ENCODE results near the gene SAPCD2. TPM values are rescaled to one million over a fixed set of nuclear protein-coding genes. Genes with fewer than 3 reads are reported as not detected.

Gene SAPCD2
- total RNA-seq, 1 experiment from 2014 or later: 57.5 TPM

GRCh38 chr9:137020771-137021567 is 49.4 kb downstream of the SAPCD2 start:
- BruUV-seq (replicated peaks): no TSS peak
- H3K27me3 ChIP-seq (replicated peaks; ENCODE audit: control insufficient read depth, insufficient read depth, low read length): no peaks in the 10 kb centered on the region
- POLR2A ChIA-PET: no interaction called here
- no peaks in the 10 kb centered on the region for H3K9me3 ChIP-seq
- Mint-ChIP-seq H3K27ac (ENCODE audit: unreplicated experiment) (no peak overlapping the region), H3K9me3 (ENCODE audit: unreplicated experiment) (no peaks in the 10 kb centered on the region), H3K36me3 (ENCODE audit: insufficient read depth, unreplicated experiment) (peaks cover 18% of the 10 kb centered on the region), H3K4me1 (ENCODE audit: low read depth, unreplicated experiment) (peaks cover 4% of the 10 kb centered on the region), H3K27me3 (ENCODE audit: insufficient read depth, unreplicated experiment) (no peaks in the 10 kb centered on the region), H3K4me3 (ENCODE audit: unreplicated experiment) (no peak overlapping the region)
- CTCF ChIA-PET: interaction anchor here (2.0 kb wide), 1 partner anchor 14 kb away, joined by 7 read pairs; no protein-coding TSS in a partner anchor
- H3K4me1 ChIP-seq: peaks cover 6% of the 10 kb centered on the region
- intact Hi-C loops (cut with micrococcal nuclease; ENCODE audit: unreplicated experiment): no loop called here
- no peak for TF ChIP-seq CTCF (IDR thresholded peaks at IDR 0.05; ENCODE audit: insufficient read depth in 1 of 2, low read depth in 1 of 2, low read length in 1 of 2, severe bottlenecking in 1 of 2, unreplicated experiment in 1 of 2)
- no peak for DNase-seq
- H3K36me3 ChIP-seq (ENCODE audit: control insufficient read depth, insufficient read depth, low read length): peaks cover 1% of the 10 kb centered on the region
- H3K4me3 ChIP-seq (ENCODE audit: low read depth, low read length): no peak overlapping the region

DNA sequence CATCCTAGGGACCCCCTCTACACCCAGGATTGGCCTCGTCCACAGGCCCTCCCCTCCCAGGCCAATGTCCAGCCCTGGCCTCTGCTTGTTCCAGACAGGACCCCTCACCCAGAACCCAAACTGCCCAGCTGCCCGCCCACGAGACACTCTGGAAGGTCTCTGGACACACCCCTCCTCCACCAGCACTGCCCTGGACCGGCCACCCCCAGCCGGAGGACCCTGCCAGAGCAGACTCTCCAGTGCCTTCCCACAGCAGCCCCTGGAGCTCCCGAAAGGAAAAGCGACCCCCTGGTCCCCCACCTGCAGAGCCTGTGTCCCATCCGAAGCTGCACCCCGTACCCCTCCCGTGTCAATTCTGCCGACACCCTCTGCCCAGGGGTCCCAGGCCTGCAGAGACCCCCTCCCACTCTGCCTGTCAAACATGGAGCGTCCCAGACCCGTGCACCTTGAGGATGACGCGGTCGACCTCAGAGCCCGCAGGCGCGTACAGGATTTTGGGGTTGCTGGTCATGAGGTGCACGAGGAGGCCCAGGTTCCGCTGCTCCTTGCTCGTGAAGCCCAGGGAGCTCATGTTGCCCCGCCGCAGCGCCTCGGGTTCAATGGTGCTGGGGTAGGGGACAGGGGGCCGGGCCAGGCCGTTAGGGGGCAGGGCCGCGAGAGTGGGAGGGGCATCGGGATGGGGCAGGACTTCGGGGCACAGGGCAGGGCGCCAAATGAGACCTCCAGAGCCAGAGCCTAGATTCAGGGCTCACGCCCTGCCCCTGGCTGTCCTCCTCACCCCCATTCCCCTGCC is 50.3 kb downstream of the SAPCD2 start:
- Mint-ChIP-seq H3K27me3 (ENCODE audit: insufficient read depth, unreplicated experiment) (no peaks in the 10 kb centered on the region), H3K9me3 (ENCODE audit: unreplicated experiment) (no peaks in the 10 kb centered on the region), H3K4me1 (ENCODE audit: low read depth, unreplicated experiment) (peaks cover 4% of the 10 kb centered on the region), H3K27ac (ENCODE audit: unreplicated experiment) (no peak overlapping the region), H3K4me3 (ENCODE audit: unreplicated experiment) (no peak overlapping the region), H3K36me3 (ENCODE audit: insufficient read depth, unreplicated experiment) (peaks cover 18% of the 10 kb centered on the region)
- no peaks in the 10 kb centered on the region for H3K9me3 ChIP-seq
- H3K4me1 ChIP-seq: peaks cover 6% of the 10 kb centered on the region
- POLR2A ChIA-PET: no interaction called here
- H3K4me3 ChIP-seq (ENCODE audit: low read depth, low read length): no peak overlapping the region
- BruUV-seq (replicated peaks): no TSS peak
- CTCF ChIA-PET: interaction anchor here (0.6 to 1.2 kb wide), 3 partner anchors 10 to 1086 kb away, joined by 4 to 5 read pairs (median 5); no protein-coding TSS in a partner anchor
- intact Hi-C loops (cut with micrococcal nuclease; ENCODE audit: unreplicated experiment): no loop called here
- H3K36me3 ChIP-seq (ENCODE audit: control insufficient read depth, insufficient read depth, low read length): peaks cover 1% of the 10 kb centered on the region
- TF ChIP-seq CTCF (IDR thresholded peaks at IDR 0.05; ENCODE audit: insufficient read depth in 1 of 2, low read depth in 1 of 2, low read length in 1 of 2, severe bottlenecking in 1 of 2, unreplicated experiment in 1 of 2): no peak
- H3K27me3 ChIP-seq (replicated peaks; ENCODE audit: control insufficient read depth, insufficient read depth, low read length): no peaks in the 10 kb centered on the region
- DNase-seq: no peak

DNA sequence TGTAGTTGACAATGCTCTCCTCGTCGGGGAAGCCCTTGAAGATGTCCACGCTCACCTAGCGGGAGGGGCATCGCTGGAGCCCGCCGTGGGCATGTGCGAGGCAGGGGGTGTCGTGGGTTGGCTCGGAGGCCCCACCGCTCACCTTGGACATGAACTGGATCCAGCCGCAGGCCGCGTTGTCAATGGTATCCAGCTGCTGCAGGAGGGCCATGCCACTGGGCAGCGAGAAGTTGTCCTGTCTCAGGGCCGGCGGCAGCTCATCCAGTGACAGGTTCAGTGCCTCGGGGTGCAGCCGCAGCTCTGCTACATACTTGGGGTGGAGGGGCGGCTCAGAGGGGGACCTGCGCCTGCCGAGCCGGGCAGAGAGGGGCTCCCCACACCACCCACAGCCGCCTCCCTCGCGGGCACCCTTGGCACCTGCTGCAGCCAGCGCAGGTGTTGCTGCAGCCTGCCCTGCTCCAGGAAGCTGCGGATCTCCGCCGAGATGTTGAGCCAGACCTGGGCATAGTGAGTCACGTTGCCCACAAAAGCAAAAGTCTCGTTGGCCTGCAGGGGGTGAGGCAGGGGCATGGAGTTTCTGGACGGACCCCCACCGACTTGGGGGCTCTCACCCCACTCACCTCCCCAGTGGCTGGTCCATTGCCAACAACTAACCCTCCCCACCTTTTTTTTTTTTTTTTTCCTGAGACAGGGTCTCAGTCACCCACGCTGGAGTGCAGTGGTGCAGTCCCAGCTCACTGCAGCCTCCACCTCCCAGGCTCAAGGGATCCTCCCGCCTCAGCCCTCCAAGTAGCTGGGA is 51.4 kb downstream of the SAPCD2 start:
- no peak overlapping the region for H3K4me3 Mint-ChIP-seq (ENCODE audit: unreplicated experiment)
- Histone ChIP-seq H3K36me3 (ENCODE audit: control insufficient read depth, insufficient read depth, low read length) (peaks cover 1% of the 10 kb centered on the region), H3K4me3 (ENCODE audit: low read depth, low read length) (no peak overlapping the region), H3K9me3 (no peaks in the 10 kb centered on the region), H3K4me1 (peaks cover 6% of the 10 kb centered on the region), H3K27me3 (replicated peaks; ENCODE audit: control insufficient read depth, insufficient read depth, low read length) (no peaks in the 10 kb centered on the region)
- TF ChIP-seq CTCF (IDR thresholded peaks at IDR 0.05; ENCODE audit: insufficient read depth in 1 of 2, low read depth in 1 of 2, low read length in 1 of 2, severe bottlenecking in 1 of 2, unreplicated experiment in 1 of 2): no peak
- ChIA-PET POLR2A (no interaction called here), CTCF (interaction anchor here (0.7 to 1.2 kb wide), 2 partner anchors 11 to 15 kb away, joined by 5 read pairs; no protein-coding TSS in a partner anchor)
- H3K9me3 Mint-ChIP-seq (ENCODE audit: unreplicated experiment): no peaks in the 10 kb centered on the region
- intact Hi-C loops (cut with micrococcal nuclease; ENCODE audit: unreplicated experiment): no loop called here
- DNase-seq: no peak
- peaks cover 18% of the 10 kb centered on the region for H3K36me3 Mint-ChIP-seq (ENCODE audit: insufficient read depth, unreplicated experiment)
- BruUV-seq (replicated peaks): no TSS peak
- H3K27me3 Mint-ChIP-seq (ENCODE audit: insufficient read depth, unreplicated experiment): no peaks in the 10 kb centered on the region
- H3K27ac Mint-ChIP-seq (ENCODE audit: unreplicated experiment): no peak overlapping the region
- peaks cover 4% of the 10 kb centered on the region for H3K4me1 Mint-ChIP-seq (ENCODE audit: low read depth, unreplicated experiment)

Data from Caco-2 (cell line).